NCI-H82 (cell line): ENCODE data around the gene MICAL3.

Experiments
- DNase-seq: peaks from one replicate; lab custom pipeline; 2025; lab: John Stamatoyannopoulos, UW

The MICAL3 gene

DNA sequence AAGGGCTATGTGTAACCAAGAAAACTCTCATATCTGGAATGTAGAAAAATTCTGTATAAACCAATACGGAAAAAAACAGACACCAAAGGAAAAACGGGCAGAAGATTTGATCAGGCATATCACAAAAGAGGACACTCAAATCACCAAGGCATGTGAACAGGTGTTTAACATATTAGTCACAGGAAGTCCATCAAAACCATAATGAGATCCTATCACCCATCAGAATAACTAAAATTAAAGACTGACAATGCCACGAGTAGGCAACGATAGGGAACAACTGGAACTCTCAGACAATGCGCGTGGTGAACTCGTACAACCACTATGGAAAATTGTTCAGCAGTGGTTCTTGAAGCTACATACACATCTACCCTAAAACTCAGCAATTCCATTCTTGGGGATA, 94.5 kb downstream of the MICAL3 start:
- DNase-seq: no peak

DNA sequence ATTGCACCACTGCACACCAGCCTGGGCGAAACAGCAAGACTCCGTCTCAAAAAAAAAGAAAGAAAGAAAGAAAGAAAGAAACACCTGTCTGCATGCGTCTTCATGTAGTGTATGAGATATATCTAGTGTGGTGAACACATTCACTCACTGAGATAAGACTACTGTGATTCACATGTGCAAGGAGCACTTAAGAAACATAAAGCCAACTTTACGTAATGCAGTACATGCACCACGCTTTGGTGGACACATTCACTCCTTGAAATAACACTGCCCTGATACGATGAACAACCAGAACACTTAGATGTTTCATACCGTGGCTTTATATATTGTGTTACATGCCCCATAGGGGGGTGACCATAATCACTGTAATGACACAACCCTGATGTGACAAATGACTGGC, 96.0 kb downstream of the MICAL3 start:
- no peak for DNase-seq

- no peak for DNase-seq
Observed at GRCh38 chr22:17927062-17927461, 97.3 kb downstream of the MICAL3 start.

DNA sequence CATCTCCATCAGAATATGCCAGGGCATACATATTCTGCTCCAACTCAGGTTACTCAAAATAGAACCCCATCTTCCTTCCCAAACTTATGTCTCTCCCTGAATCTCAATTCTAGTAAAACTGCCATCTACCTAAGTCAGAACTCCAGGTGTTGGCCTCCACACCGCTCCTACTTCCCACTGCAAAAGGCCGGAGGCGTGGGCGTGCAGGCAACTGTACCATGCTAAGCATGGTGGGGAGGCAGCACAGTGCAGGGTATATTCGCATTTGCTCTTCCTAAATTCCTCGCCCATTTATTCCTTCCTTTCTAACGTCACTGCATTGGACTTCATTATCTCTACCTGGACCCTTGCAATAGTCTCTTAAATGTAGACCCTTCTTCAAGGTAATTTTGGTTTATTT, 97.8 kb downstream of the MICAL3 start:
- no peak for DNase-seq

- DNase-seq: no peak
Observed at GRCh38 chr22:17925431-17925841, 98.9 kb downstream of the MICAL3 start.

- no peak for DNase-seq
Observed at GRCh38 chr22:17924735-17925364, 99.5 kb downstream of the MICAL3 start.

GRCh38 chr22:17924076-17924475, 100.3 kb downstream of the MICAL3 start:
- DNase-seq: no peak

DNA sequence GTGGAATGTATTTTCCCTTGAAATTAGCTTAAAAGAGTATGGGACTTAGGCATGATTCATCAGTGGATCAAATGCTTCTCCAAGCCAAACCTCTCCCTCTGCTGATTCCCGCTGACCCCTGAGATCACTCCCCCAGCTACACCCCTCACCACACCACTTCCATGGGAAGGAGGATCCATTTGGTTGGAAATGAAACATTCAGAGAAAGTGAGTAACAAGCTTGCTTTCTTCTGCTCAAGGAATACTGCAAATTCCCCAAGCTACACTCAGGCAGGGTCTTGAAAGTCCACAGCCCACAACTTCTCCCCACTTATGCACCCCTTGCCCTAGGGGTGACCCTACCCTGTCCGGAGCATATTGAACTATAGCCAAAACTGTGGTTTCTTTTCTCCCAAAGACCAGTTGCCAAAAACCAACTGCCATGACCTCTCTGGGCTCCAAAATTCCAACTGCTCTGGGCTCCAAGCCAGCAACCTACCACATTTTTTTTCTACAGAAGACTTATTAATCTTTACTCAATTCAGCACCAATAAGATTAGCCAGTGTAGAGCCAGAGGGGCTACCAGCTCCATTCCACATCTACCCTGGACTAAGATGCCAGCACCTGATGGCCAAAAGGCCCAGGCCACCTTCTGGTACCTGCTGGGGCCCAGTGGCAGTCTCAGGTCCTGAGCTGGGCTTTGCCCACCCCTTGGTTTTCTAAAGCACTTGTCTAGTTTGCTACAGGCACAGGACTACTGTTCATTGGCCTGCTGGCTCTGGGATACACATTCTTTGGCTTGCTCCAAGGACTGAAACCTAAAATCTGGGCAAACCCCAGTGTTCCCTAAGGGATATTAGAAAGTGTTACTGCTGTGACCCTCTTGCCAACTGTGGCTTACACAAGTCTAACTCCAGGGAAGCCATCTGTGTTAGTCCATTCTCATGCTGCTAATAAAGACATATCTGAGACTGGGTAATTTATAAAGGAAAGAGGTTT, 101.1 kb downstream of the MICAL3 start:
- no peak for DNase-seq

- DNase-seq: peak; percentile 11
Observed at GRCh38 chr22:17921871-17922821, 102.2 kb downstream of the MICAL3 start.

DNA sequence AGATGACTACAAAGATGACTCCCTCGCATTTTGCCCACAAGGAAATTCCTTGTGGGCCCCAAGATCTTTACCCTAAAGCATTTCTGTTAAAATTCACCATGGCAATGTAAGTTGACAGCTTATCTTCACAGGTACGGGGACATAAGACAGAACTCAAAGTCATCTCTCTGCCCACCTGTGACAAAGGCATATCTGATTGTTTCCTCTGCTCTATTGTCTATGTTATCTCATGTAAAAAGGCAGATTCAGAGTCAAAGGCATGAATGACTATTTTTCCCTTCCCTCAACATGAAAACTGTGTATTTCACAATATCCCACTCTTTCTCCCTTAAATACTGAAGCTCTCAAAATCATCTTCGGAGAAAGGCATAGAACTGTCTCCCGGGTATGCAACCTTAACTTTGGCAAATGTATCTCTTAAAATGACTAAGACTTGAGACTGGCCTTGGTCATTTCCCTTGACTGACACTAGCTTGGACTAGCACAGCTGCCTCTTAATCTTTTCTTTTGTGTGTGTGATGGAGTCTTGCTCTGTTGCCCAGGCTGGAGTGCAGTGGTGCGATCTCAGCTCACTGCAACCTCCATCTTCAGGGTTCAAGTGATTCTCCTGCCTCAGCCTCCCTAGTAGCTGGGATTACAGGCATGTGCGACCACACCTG, 103.2 kb downstream of the MICAL3 start:
- DNase-seq: no peak

GRCh38 chr22:17920145-17920605, 104.2 kb downstream of the MICAL3 start:
- no peak for DNase-seq

- DNase-seq: no peak
Observed at GRCh38 chr22:17919276-17920144, 104.9 kb downstream of the MICAL3 start.

- no peak for DNase-seq
Observed at GRCh38 chr22:17918840-17919239, 105.5 kb downstream of the MICAL3 start.

DNA sequence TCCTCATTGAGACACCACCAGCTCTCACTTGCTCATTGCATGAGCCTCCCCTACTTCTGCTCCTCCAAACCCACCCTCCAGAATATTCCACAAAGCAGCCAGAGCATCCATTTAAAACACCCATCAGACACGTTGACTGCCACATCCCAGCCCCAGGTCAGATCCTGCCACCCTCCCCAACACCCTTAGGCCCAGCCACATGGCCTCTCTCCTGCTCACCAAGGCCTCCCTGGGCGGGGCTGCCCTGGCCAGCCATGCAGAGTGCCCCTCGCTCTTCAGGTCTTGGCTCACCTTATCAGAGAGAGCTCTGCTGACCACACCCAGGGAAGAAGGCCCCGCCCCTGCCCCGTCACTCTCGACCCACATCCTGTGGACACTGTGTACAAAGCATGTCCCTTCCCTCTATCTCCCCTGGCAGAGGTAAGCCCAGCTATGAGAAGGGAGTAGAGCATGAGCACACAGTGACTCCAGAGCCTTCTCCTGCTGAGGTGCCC, 106.8 kb downstream of the MICAL3 start:
- no peak for DNase-seq

GRCh38 chr22:17916226-17916889, 108.0 kb downstream of the MICAL3 start:
- DNase-seq: no peak

GRCh38 chr22:17915676-17916075, 108.7 kb downstream of the MICAL3 start:
- no peak for DNase-seq

DNA sequence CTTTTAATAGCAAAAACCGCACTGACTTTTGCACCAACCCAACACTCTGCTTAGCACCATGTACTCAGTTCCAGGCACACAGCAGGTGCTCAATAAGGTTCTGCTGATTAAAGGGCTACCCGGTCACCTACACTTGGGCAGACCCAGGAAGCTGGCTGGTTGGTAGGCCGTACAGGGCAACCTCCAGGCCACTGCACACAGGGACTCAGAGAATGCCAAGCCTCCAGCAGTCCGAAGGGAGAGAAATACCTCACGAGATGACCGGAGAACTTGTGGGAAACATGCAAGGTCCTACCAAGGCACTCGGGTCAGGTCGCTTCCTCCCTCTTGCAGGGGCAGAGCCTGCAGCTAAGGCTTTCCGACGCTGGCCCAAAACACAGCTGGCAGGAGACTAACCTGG, 109.2 kb downstream of the MICAL3 start:
- no peak for DNase-seq

GRCh38 chr22:17914474-17914873, 109.9 kb downstream of the MICAL3 start:
- DNase-seq: no peak

GRCh38 chr22:17913801-17914347, 110.5 kb downstream of the MICAL3 start:
- no peak for DNase-seq
